ENCODE measurements around the gene MAGI2. TPM values are rescaled to one million over a fixed set of nuclear protein-coding genes. Genes with fewer than 3 reads are reported as not detected.

The MAGI2 gene
- total RNA-seq, 2 experiments from 2014 or later = 0.08 to 0.13 TPM

GRCh38 chr7:78662939-78663338, 790.5 kb downstream of the MAGI2 start:
- DNase-seq = no peak
- CTCF ChIA-PET = no interaction called here
- Mint-ChIP-seq H3K27ac (no peak overlapping the region), H3K9me3 (peaks cover 8% of the 10 kb centered on the region), H3K4me3 (no peak overlapping the region), H3K27me3 (no peaks in the 10 kb centered on the region), H3K36me3 (ENCODE audit: low read depth) (no peaks in the 10 kb centered on the region), H3K4me1 (no peaks in the 10 kb centered on the region)
- POLR2A ChIA-PET = no interaction called here

- CTCF ChIA-PET = no interaction called here
- POLR2A ChIA-PET = no interaction called here
- Mint-ChIP-seq H3K4me1 (no peaks in the 10 kb centered on the region), H3K36me3 (ENCODE audit: low read depth) (no peaks in the 10 kb centered on the region), H3K27ac (no peak overlapping the region), H3K27me3 (no peaks in the 10 kb centered on the region), H3K4me3 (no peak overlapping the region), H3K9me3 (peaks cover 6% of the 10 kb centered on the region)
- no peak for DNase-seq
Observed at GRCh38 chr7:78649976-78650375, 803.5 kb downstream of the MAGI2 start.

GRCh38 chr7:78649236-78649635, 804.2 kb downstream of the MAGI2 start:
- CTCF ChIA-PET = no interaction called here
- Mint-ChIP-seq H3K4me3 (no peak overlapping the region), H3K9me3 (peaks cover 6% of the 10 kb centered on the region), H3K4me1 (no peaks in the 10 kb centered on the region), H3K36me3 (ENCODE audit: low read depth) (no peaks in the 10 kb centered on the region), H3K27ac (no peak overlapping the region), H3K27me3 (no peaks in the 10 kb centered on the region)
- no peak for DNase-seq
- POLR2A ChIA-PET = no interaction called here

- POLR2A ChIA-PET = no interaction called here
- CTCF ChIA-PET = no interaction called here
- Mint-ChIP-seq H3K27ac (no peak overlapping the region), H3K4me3 (no peak overlapping the region), H3K4me1 (no peaks in the 10 kb centered on the region), H3K9me3 (peaks cover 5% of the 10 kb centered on the region), H3K36me3 (ENCODE audit: low read depth) (no peaks in the 10 kb centered on the region), H3K27me3 (no peaks in the 10 kb centered on the region)
- no peak for DNase-seq
Observed at GRCh38 chr7:78642751-78643150, 810.7 kb downstream of the MAGI2 start.

- Mint-ChIP-seq H3K27me3 (no peaks in the 10 kb centered on the region), H3K4me3 (no peak overlapping the region), H3K9me3 (peaks cover 5% of the 10 kb centered on the region), H3K36me3 (ENCODE audit: low read depth) (no peaks in the 10 kb centered on the region), H3K4me1 (no peaks in the 10 kb centered on the region), H3K27ac (no peak overlapping the region)
- ChIA-PET CTCF (no interaction called here), POLR2A (no interaction called here)
- DNase-seq = no peak
Observed at GRCh38 chr7:78638364-78638763, 815.1 kb downstream of the MAGI2 start.

- no peak overlapping the region for H3K4me3 Mint-ChIP-seq
- H3K27ac Mint-ChIP-seq = no peak overlapping the region
- DNase-seq = no peak
- no peaks in the 10 kb centered on the region for H3K27me3 Mint-ChIP-seq
- ChIA-PET CTCF (no interaction called here), POLR2A (no interaction called here)
- no peaks in the 10 kb centered on the region for H3K36me3 Mint-ChIP-seq (ENCODE audit: low read depth)
- no peaks in the 10 kb centered on the region for H3K4me1 Mint-ChIP-seq
- H3K9me3 Mint-ChIP-seq = peaks cover 10% of the 10 kb centered on the region
Observed at GRCh38 chr7:78636727-78637126, 816.7 kb downstream of the MAGI2 start.

- H3K4me1 Mint-ChIP-seq = no peaks in the 10 kb centered on the region
- ChIA-PET CTCF (no interaction called here), POLR2A (no interaction called here)
- H3K27me3 Mint-ChIP-seq = no peaks in the 10 kb centered on the region
- H3K4me3 Mint-ChIP-seq = no peak overlapping the region
- H3K27ac Mint-ChIP-seq = no peak overlapping the region
- H3K9me3 Mint-ChIP-seq = peaks cover 10% of the 10 kb centered on the region
- H3K36me3 Mint-ChIP-seq (ENCODE audit: low read depth) = no peaks in the 10 kb centered on the region
- no peak for DNase-seq
Observed at GRCh38 chr7:78635026-78635793, 818.3 kb downstream of the MAGI2 start.

GRCh38 chr7:78634093-78634492, 819.4 kb downstream of the MAGI2 start:
- POLR2A ChIA-PET = no interaction called here
- Mint-ChIP-seq H3K27ac (no peak overlapping the region), H3K4me3 (no peak overlapping the region), H3K9me3 (peaks cover 10% of the 10 kb centered on the region), H3K36me3 (ENCODE audit: low read depth) (no peaks in the 10 kb centered on the region), H3K4me1 (no peaks in the 10 kb centered on the region), H3K27me3 (no peaks in the 10 kb centered on the region)
- CTCF ChIA-PET = interaction anchor here (0.5 kb wide), 1 partner anchor 25 kb away, joined by 3 read pairs; no protein-coding TSS in a partner anchor
- DNase-seq = no peak

- H3K9me3 Mint-ChIP-seq = no peaks in the 10 kb centered on the region
- H3K4me1 Mint-ChIP-seq = no peaks in the 10 kb centered on the region
- no peaks in the 10 kb centered on the region for H3K36me3 Mint-ChIP-seq (ENCODE audit: low read depth)
- no peak overlapping the region for H3K27ac Mint-ChIP-seq
- ChIA-PET CTCF (no interaction called here), POLR2A (no interaction called here)
- H3K27me3 Mint-ChIP-seq = no peaks in the 10 kb centered on the region
- no peak overlapping the region for H3K4me3 Mint-ChIP-seq
- no peak for DNase-seq
Observed at GRCh38 chr7:78620920-78621319, 832.5 kb downstream of the MAGI2 start.

GRCh38 chr7:78616539-78616938, 836.9 kb downstream of the MAGI2 start:
- no peak for DNase-seq
- no peak overlapping the region for H3K4me3 Mint-ChIP-seq
- CTCF ChIA-PET = no interaction called here
- no peaks in the 10 kb centered on the region for H3K27me3 Mint-ChIP-seq
- no peaks in the 10 kb centered on the region for H3K36me3 Mint-ChIP-seq (ENCODE audit: low read depth)
- POLR2A ChIA-PET = no interaction called here
- H3K9me3 Mint-ChIP-seq = no peaks in the 10 kb centered on the region
- no peak overlapping the region for H3K27ac Mint-ChIP-seq
- H3K4me1 Mint-ChIP-seq = no peaks in the 10 kb centered on the region

GRCh38 chr7:78609281-78609680, 844.2 kb downstream of the MAGI2 start:
- no peaks in the 10 kb centered on the region for H3K36me3 Mint-ChIP-seq (ENCODE audit: low read depth)
- no peaks in the 10 kb centered on the region for H3K9me3 Mint-ChIP-seq
- POLR2A ChIA-PET = no interaction called here
- no peak overlapping the region for H3K27ac Mint-ChIP-seq
- DNase-seq = no peak
- no peaks in the 10 kb centered on the region for H3K27me3 Mint-ChIP-seq
- no peak overlapping the region for H3K4me3 Mint-ChIP-seq
- H3K4me1 Mint-ChIP-seq = no peaks in the 10 kb centered on the region
- CTCF ChIA-PET = no interaction called here

- Mint-ChIP-seq H3K4me1 (no peaks in the 10 kb centered on the region), H3K36me3 (ENCODE audit: low read depth) (no peaks in the 10 kb centered on the region), H3K9me3 (no peaks in the 10 kb centered on the region), H3K4me3 (no peak overlapping the region), H3K27me3 (no peaks in the 10 kb centered on the region), H3K27ac (no peak overlapping the region)
- POLR2A ChIA-PET = no interaction called here
- no peak for DNase-seq
- CTCF ChIA-PET = interaction anchor here (0.6 kb wide), 1 partner anchor 10 kb away, joined by 3 read pairs; no protein-coding TSS in a partner anchor
Observed at GRCh38 chr7:78607099-78607498, 846.4 kb downstream of the MAGI2 start.

- POLR2A ChIA-PET = no interaction called here
- H3K4me3 Mint-ChIP-seq = no peak overlapping the region
Observed at GRCh38 chr7:78605119-78605518, 848.3 kb downstream of the MAGI2 start.

GRCh38 chr7:78601728-78602127, 851.7 kb downstream of the MAGI2 start:
- ChIA-PET CTCF (interaction anchor here (0.6 kb wide), 1 partner anchor 283 kb away, joined by 3 read pairs; no protein-coding TSS in a partner anchor), POLR2A (no interaction called here)
- Mint-ChIP-seq H3K4me3 (no peak overlapping the region), H3K27ac (no peak overlapping the region), H3K9me3 (no peaks in the 10 kb centered on the region), H3K27me3 (no peaks in the 10 kb centered on the region), H3K36me3 (ENCODE audit: low read depth) (no peaks in the 10 kb centered on the region), H3K4me1 (no peaks in the 10 kb centered on the region)
- DNase-seq = no peak

More at GRCh38 chr7:78605119-78605518, 848.3 kb downstream of the MAGI2 start:
- H3K27me3 Mint-ChIP-seq = no peaks in the 10 kb centered on the region
- CTCF ChIA-PET = no interaction called here
- H3K4me1 Mint-ChIP-seq = no peaks in the 10 kb centered on the region
- no peak for DNase-seq
- no peak overlapping the region for H3K27ac Mint-ChIP-seq
- H3K36me3 Mint-ChIP-seq (ENCODE audit: low read depth) = no peaks in the 10 kb centered on the region
- H3K9me3 Mint-ChIP-seq = no peaks in the 10 kb centered on the region

Data from activated CD4-positive, alpha-beta memory T cell treated with anti-CD3 and anti-CD28 coated beads, Interleukin-2, amount 10 ng/mL, durations not matched to agents 7 days and 5 days (primary cell).